DMS 273 treated with DMSO at 0.1 percent for 48 hours (cell line): ENCODE data around the gene CPA1.
A peak's percentile ranks its signal among the peaks of the same experiment; 100 is the strongest.

Source experiments
- DNase-seq: peaks from one replicate; lab custom pipeline; 2025; lab: John Stamatoyannopoulos, UW

The CPA1 gene

DNA sequence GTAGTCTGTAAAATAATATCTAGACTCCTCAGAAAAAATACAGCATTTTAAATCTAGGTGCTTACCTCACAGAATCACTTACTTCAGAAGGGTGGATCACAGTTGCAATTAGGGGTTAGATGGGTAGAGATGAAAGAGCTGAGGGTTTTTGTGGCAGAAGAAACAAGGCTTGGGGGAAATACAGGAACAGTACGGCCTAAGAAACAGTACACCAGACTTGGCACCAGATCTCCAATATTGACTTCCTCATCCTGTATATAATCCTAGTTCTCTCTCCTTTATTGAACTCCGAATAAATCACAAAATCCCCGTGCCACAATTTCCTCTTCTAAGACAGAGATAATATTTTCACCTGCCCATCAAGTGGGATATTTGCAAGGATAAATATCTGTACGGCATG, 46.3 kb downstream of the CPA1 start:
- peak; percentile 48 for DNase-seq

DNA sequence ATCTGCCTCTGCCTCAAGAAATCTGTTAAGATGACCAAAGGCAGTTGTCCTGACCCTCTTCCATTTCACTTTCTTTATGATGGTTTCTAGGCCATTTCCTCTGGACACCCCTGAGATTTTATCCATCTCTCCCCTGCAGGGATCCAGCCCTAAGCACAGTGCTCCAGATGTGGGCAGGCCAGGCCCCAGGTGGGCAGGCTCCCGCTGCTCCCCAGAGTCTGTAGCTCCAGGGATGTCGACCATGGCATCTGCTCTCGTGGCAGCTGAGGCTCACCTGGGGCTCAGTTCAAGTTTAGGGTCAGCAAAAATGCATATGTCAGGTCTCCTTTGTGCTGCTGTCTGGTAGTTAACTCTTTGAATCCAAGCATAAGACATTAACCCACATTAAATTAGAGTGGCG, 48.7 kb downstream of the CPA1 start:
- DNase-seq: no peak

DNA sequence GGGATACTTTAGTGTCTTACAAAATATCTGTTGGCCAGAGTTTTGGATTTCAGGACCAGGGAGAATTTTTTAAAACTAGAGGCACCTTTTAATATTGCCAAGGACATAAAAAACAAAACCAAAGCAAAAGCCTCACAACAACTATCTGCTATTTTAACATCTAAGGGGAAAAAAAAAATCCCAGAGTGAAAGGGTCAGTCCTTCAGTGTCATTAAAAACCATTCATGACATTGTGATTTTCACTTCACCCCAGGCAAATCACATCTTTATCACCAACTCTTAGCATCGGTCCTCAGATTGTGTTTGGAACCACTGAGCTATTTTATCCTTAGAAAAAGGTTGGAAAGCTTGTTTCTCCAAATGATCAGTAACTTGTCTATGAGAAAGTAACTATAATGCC, 49.8 kb downstream of the CPA1 start:
- no peak for DNase-seq

DNA sequence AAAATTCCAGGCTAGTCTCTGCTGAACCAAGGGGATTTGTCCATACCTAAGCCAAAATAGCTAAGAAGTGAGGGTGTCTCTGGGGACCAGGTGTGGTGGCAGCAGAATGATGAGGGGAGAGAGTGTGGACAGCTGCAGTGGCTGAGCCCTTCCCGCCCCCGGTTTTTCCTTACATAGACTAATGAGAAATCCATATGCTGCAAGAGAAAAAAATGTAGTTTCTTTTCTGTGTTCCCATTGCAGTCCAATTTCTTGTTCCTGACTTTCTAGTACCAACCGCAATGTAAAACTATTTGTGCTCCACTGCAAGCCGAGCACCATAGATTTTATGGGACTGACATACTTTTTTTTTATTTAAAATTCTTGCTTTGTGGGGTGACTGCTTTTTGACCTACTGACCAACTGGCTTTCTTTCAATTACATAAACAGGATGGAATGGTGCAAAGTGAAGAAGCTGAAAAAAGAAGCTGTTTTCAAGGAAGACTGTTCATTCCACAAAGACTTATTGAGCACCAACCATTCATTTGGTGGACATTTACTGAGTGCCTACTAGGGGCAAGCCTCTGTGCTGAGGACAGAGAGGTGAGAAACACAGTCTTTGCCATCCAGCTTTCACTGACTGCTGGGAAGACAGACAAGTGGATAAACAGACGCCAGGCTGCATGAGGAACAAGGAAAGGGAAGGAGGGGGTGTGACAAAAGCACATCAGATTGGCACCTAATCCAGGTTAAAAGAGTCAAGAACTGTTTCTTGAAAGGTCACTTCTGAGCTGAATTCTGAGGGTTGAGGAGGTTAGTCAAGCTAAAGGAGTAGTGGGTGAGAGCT, 50.8 kb downstream of the CPA1 start:
- peak; percentile 84 for DNase-seq

DNA sequence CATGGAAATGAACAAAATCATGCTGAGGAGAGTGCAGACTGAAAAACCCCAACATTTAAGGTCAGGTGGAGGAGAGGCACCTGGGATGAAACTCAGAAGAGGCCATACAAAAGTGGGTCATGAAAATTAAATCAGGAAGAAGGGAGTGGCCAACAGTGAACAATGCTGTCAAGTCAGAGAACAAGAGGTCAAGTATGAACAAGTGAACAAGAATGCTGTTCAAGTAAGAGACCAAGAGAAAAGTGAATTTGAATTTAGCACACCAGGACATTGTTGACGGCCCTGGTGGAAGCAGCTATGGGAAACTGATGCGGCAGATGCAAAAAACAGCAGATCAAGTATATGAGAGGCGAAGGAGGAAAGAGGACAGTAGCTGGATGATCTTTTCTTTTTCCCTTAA, 52.6 kb downstream of the CPA1 start:
- no peak for DNase-seq

DNA sequence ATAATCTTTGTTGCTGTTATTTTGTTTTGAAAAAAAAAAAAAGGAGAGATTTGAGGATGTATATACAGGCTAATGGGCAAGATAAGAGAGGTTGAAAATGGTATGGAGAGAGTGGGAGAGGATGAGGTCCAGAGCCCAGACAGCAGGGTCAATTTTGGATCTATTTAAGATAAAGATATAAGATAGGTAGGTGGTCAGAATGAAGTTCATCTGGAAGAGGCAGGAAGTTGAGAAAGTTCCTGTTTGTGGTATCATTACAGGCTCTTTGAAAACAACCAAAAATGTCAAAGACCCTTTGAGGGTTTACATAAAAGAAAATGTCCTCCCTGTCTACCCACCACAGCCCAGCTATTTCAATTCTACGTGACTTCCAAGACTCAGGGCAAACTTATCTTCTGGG, 53.0 kb downstream of the CPA1 start:
- no peak for DNase-seq

DNA sequence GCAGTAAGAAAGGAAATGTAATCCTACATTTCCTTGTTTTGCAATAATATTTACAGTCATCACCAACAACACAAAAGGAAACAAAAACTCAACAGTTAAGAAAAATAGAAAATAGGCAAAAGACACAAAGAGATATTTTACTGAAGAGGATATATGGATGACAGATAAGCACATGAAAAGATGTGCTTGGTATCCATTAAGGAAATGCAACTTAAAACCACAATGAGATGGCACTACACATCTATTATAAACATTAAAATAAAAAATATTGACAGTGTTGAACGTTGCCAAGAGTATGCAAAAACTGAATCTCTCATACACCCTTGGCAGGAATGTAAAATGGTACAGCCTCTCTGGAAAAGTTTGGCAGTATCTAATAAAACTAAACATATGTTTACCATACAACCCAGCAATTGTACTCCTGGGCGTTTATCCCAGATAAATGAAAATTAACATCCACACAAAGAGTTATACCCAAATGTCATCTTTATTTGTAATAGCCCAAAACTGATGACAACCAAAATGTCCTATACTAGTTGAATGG, 55.1 kb downstream of the CPA1 start:
- DNase-seq: no peak

DNA sequence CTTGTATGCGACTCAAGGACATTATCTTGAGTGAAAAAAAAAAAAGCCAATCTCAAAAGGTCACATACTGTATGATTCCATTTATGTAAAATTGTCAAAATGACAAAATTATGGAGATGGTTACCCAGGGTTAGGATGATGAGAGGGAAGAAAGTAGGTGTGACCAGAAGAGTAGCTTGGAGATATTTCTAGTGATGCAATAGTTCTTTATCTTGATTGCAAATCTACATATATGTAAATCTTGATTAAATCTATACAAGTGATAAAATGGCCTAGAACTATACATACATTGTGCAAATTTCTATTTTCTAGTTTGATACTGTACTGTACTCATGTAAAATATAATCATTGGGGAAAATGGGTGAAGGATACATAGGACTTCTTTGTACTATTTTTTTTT, 56.0 kb downstream of the CPA1 start:
- DNase-seq: no peak
